DOHH2 (cell line): ENCODE results near the gene CHMP6.

Experiments used
- H3F3A ChIP-seq: fragments of 200-600 bp; sonication (generic), shearing (Covaris generic); 2 replicates; pipeline ENCODE4 v1.6.0; 2016; ENCODE audit warnings: antibody characterized with exemption, mild to moderate bottlenecking; ENCODE audit not compliant: control insufficient read depth, insufficient read depth
- H3K27ac ChIP-seq: fragments of 200-600 bp; sonication (generic); 2 replicates; pipeline ENCODE4 v1.5.1; 2014; ENCODE audit warnings: low read depth, mild to moderate bottlenecking, low read length, moderate library complexity
- H3K27me3 ChIP-seq: fragments of 200-600 bp; sonication (generic); 2 replicates; pipeline ENCODE4 v1.6.1; 2014; ENCODE audit warnings: mild to moderate bottlenecking, low read length, mixed read lengths; ENCODE audit not compliant: control insufficient read depth
- H3K36me3 ChIP-seq: fragments of 200-600 bp; sonication (generic); 2 replicates; pipeline ENCODE4 v1.6.1; 2014; ENCODE audit warnings: mild to moderate bottlenecking, low read length, moderate library complexity, mixed read lengths; ENCODE audit not compliant: control insufficient read depth
- H3K4me1 ChIP-seq: fragments of 200-600 bp; sonication (generic); 2 replicates; pipeline ENCODE4 v1.6.1; 2014; ENCODE audit warnings: mild to moderate bottlenecking, low read length, mixed read lengths; ENCODE audit not compliant: control insufficient read depth
- H3K4me2 ChIP-seq: fragments of 200-600 bp; sonication (generic); 2 replicates; pipeline ENCODE4 v1.6.0; 2014; ENCODE audit warnings: mild to moderate bottlenecking, low read length, moderate library complexity
- H3K4me3 ChIP-seq: fragments of 200-600 bp; sonication (generic); 2 replicates; pipeline ENCODE4 v1.5.1; 2014; ENCODE audit warnings: mild to moderate bottlenecking, low read length, mixed read lengths
- H3K79me2 ChIP-seq: fragments of 200-600 bp; sonication (generic); 2 replicates; pipeline ENCODE4 v1.6.1; 2014; ENCODE audit warnings: mild to moderate bottlenecking, low read length, mixed read lengths; ENCODE audit not compliant: control insufficient read depth
- H3K9me2 ChIP-seq: fragments of 200-600 bp; sonication (generic); replicated peaks from 2 replicates; pipeline ENCODE4 v1.6.1; 2014; ENCODE audit warnings: mild to moderate bottlenecking, low read length, mixed read lengths; ENCODE audit not compliant: control insufficient read depth
- H3K9me3 ChIP-seq: fragments of 200-600 bp; sonication (generic); 2 replicates; pipeline ENCODE4 v1.6.1; 2014; ENCODE audit warnings: antibody characterized with exemption, low read length, mixed read lengths; ENCODE audit not compliant: control insufficient read depth, insufficient read depth
- H4K20me1 ChIP-seq: fragments of 200-600 bp; sonication (generic); 2 replicates; pipeline ENCODE4 v1.6.0; 2014; ENCODE audit warnings: low read depth, mild to moderate bottlenecking, antibody characterized with exemption, low read length, moderate library complexity; ENCODE audit not compliant: control insufficient read depth, insufficient read depth
- CTCF ChIP-seq: fragments of 200-600 bp; sonication (generic); IDR thresholded peaks from one replicate; pipeline ENCODE4 v1.5.1; 2014; ENCODE audit warnings: antibody characterized with exemption, mild to moderate bottlenecking, low read depth, low read length; ENCODE audit not compliant: poor library complexity, severe bottlenecking
- EZH2phosphoT487 ChIP-seq: fragments of 200-600 bp; sonication (generic); IDR thresholded peaks from 2 replicates; pipeline ENCODE4 v1.6.1; 2017; ENCODE audit warnings: borderline replicate concordance, mild to moderate bottlenecking, antibody characterized with exemption, low read length, moderate library complexity, mixed read lengths

The CHMP6 gene

DNA sequence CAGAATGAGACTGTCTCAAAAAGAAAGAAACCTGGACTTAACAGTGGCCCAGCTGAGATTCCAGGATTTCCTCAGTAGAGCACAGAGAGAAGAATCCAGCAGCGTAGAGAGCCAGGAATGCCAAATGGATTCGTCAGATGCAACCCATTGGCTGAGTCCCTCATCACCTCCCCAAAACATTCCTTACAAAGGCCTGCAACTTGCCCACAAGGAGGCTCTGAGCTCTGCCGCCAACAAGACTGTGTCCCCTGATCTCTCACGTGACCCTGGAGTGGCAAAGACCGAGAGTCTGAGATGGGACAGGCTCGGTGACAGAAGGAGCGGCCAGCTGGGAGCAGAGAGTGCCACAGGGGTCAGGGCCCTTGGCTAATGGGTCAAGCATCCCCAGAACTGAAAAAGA lies 6.9 kb upstream of the CHMP6 start:
- H3K27ac ChIP-seq, result no peak overlapping the region
- no peaks in the 10 kb centered on the region for H3K9me2 ChIP-seq
- H3K9me3 ChIP-seq, result no peaks in the 10 kb centered on the region
- H3K4me3 ChIP-seq, result no peak overlapping the region
- no peaks in the 10 kb centered on the region for H3F3A ChIP-seq
- no peaks in the 10 kb centered on the region for H4K20me1 ChIP-seq
- no peaks in the 10 kb centered on the region for H3K79me2 ChIP-seq
- TF ChIP-seq EZH2phosphoT487 (no peak), CTCF (no peak)
- H3K27me3 ChIP-seq, result peaks cover 30% of the 10 kb centered on the region
- no peaks in the 10 kb centered on the region for H3K36me3 ChIP-seq
- H3K4me1 ChIP-seq, result peaks cover 14% of the 10 kb centered on the region
- no peak overlapping the region for H3K4me2 ChIP-seq

DNA sequence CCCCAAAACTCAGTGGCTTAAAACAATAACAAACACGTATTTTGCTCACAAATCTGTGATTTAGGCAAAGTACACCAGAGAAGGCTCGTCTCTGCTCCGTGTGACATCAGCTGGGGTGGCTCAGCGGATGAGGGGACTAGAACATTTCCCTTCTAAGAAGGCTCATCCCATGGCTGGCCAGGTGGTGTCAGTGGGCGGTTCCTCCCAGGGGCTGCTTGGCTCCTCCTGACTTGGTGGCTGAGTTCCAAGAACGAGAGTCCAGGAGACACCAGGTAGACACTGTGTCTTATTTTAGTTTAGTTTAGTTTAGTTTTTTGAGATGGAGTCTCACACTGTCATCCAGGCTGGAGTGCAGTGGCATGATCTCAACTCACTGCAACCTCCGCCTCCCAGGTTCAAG lies 5.6 kb upstream of the CHMP6 start:
- peaks cover 19% of the 10 kb centered on the region for H3K4me1 ChIP-seq
- no peaks in the 10 kb centered on the region for H3K36me3 ChIP-seq
- TF ChIP-seq CTCF (no peak), EZH2phosphoT487 (no peak)
- H3K4me2 ChIP-seq, result no peak overlapping the region
- peaks cover 34% of the 10 kb centered on the region for H3K27me3 ChIP-seq
- no peaks in the 10 kb centered on the region for H3K9me2 ChIP-seq
- no peaks in the 10 kb centered on the region for H3F3A ChIP-seq
- H3K27ac ChIP-seq, result no peak overlapping the region
- H3K79me2 ChIP-seq, result no peaks in the 10 kb centered on the region
- H3K9me3 ChIP-seq, result no peaks in the 10 kb centered on the region
- H4K20me1 ChIP-seq, result no peaks in the 10 kb centered on the region
- no peak overlapping the region for H3K4me3 ChIP-seq

DNA sequence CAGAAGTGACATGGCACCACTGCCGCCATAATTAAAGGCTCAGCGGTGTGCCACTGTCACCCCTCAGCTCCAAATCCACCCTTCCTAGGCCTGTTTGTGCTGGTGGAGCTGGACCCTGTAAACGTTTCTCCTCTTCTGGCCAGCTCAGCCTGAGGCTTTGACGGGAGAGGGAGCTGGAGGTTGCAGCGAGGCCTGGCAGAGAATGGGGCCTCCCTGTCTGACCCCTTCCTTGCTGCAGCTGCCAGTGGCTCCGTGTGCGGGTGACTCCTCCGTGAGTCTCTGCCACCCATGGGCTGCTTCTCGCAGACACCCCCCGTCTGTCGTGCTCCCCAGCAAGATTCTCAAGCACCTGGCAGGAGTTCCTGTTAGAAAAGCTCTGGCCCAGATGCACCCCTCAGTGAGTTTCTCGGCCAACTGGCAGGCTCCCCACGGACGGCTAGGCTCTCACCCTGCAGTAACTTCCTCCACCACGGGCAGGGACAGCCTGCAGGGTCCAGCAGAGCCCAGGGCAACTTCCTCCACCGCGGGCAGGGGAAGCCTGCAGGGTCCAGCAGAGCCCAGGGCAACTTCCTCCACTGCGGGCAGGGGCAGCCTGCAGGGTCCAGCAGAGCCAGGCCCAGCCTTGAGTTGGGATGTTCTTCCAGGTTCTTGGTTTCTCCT lies 4.7 kb upstream of the CHMP6 start:
- Histone ChIP-seq H3K27me3 (peaks cover 32% of the 10 kb centered on the region), H3F3A (no peaks in the 10 kb centered on the region), H3K9me2 (no peaks in the 10 kb centered on the region), H3K4me2 (no peak overlapping the region), H3K27ac (no peak overlapping the region), H4K20me1 (no peaks in the 10 kb centered on the region), H3K36me3 (no peaks in the 10 kb centered on the region), H3K4me1 (peaks cover 19% of the 10 kb centered on the region), H3K4me3 (no peak overlapping the region), H3K79me2 (no peaks in the 10 kb centered on the region), H3K9me3 (no peaks in the 10 kb centered on the region)
- TF ChIP-seq EZH2phosphoT487 (no peak), CTCF (no peak)
